ENCODE measurements around the gene POLN. TPM values are rescaled to one million over a fixed set of nuclear protein-coding genes. Genes with fewer than 3 reads are reported as not detected.
"Not testable (repeated sequence)": the region's sequence is repeated elsewhere in the genome, so short reads cannot be mapped to it uniquely, and the experiment has no call there.

Gene POLN
- polyA plus RNA-seq, 1 experiment = 1.5 TPM

- ChIA-PET CTCF (interaction anchor here (0.6 to 1.7 kb wide), 3 partner anchors 18 to 231 kb away, joined by 3 to 8 read pairs (median 3); partner anchors contain the start of gene RNF4), POLR2A (no interaction called here)
- no peak overlapping the region for H3K4me3 ChIP-seq (ENCODE audit: low read depth, low read length)
- H3K27me3 ChIP-seq (ENCODE audit: control insufficient read depth, insufficient read depth, low read length) = no peaks in the 10 kb centered on the region
- no peak for TF ChIP-seq CTCF (IDR thresholded peaks at IDR 0.05; ENCODE audit: insufficient read depth, low read depth, low read length)
- no peak for DNase-seq (ENCODE audit: low read depth)
- H3K36me3 ChIP-seq (ENCODE audit: control insufficient read depth, insufficient read depth, low read length) = peaks cover 2% of the 10 kb centered on the region; the same call in 1 of the 2 replicates
Measured at GRCh38 chr4:2236944-2237666, 4.8 kb downstream of the POLN start.

GRCh38 chr4:2231082-2231481 is 10.8 kb downstream of the POLN start:
- Histone ChIP-seq H3K4me3 (ENCODE audit: low read depth, low read length) (no peak overlapping the region), H3K36me3 (ENCODE audit: control insufficient read depth, insufficient read depth, low read length) (no peaks in the 10 kb centered on the region), H3K27me3 (ENCODE audit: control insufficient read depth, insufficient read depth, low read length) (no peaks in the 10 kb centered on the region)
- no peak for TF ChIP-seq CTCF (IDR thresholded peaks at IDR 0.05; ENCODE audit: insufficient read depth, low read depth, low read length)
- ChIA-PET CTCF (interaction anchor here (6.6 kb wide), 1 partner anchor 11 kb away, joined by 42 read pairs; no protein-coding TSS in a partner anchor), POLR2A (no interaction called here)
- DNase-seq (ENCODE audit: low read depth) = no peak

GRCh38 chr4:2226261-2226660 is 15.7 kb downstream of the POLN start:
- POLR2A ChIA-PET = no interaction called here
- no peak for TF ChIP-seq CTCF (IDR thresholded peaks at IDR 0.05; ENCODE audit: insufficient read depth, low read depth, low read length)
- Histone ChIP-seq H3K36me3 (ENCODE audit: control insufficient read depth, insufficient read depth, low read length) (no peaks in the 10 kb centered on the region), H3K27me3 (ENCODE audit: control insufficient read depth, insufficient read depth, low read length) (no peaks in the 10 kb centered on the region), H3K4me3 (ENCODE audit: low read depth, low read length) (no peak overlapping the region)
- no peak for DNase-seq (ENCODE audit: low read depth)
- CTCF ChIA-PET = interaction anchor here (0.8 to 2.0 kb wide), 2 partner anchors 15 to 215 kb away, joined by 4 to 5 read pairs; no protein-coding TSS in a partner anchor

- no peaks in the 10 kb centered on the region for H3K36me3 ChIP-seq (ENCODE audit: control insufficient read depth, insufficient read depth, low read length)
- TF ChIP-seq CTCF (IDR thresholded peaks at IDR 0.05; ENCODE audit: insufficient read depth, low read depth, low read length) = no peak
- no peak overlapping the region for H3K4me3 ChIP-seq (ENCODE audit: low read depth, low read length)
- DNase-seq (ENCODE audit: low read depth) = no peak
- POLR2A ChIA-PET = no interaction called here
- CTCF ChIA-PET = interaction anchor here (1.5 kb wide), 1 partner anchor 132 kb away, joined by 3 read pairs; no protein-coding TSS in a partner anchor
- H3K27me3 ChIP-seq (ENCODE audit: control insufficient read depth, insufficient read depth, low read length) = no peaks in the 10 kb centered on the region
Measured at GRCh38 chr4:2222838-2223237, 19.1 kb downstream of the POLN start.

- DNase-seq (ENCODE audit: low read depth); H3K27me3 ChIP-seq (ENCODE audit: control insufficient read depth, insufficient read depth, low read length); H3K36me3 ChIP-seq (ENCODE audit: control insufficient read depth, insufficient read depth, low read length); H3K4me3 ChIP-seq (ENCODE audit: low read depth, low read length); POLR2A ChIA-PET: not testable (repeated sequence)
- CTCF ChIA-PET = interaction anchor here (1.1 to 3.7 kb wide), 8 partner anchors 10 to 247 kb away, joined by 3 to 42 read pairs (median 17); partner anchors contain the start of genes HAUS3, POLN and RNF4
Measured at GRCh38 chr4:2221378-2221777, 20.5 kb downstream of the POLN start.

Data from BJ (cell line).